GM18907 (cell line): Measurements from ENCODE around the gene GCG.

ENCODE experiments used
- ATAC-seq: cut with Tn5 transposase; IDR thresholded peaks from one replicate; pipeline ENCODE4 v1.9.1; 2021; ENCODE audit warnings: mild to moderate bottlenecking, moderate library complexity; ENCODE audit not compliant: unreplicated experiment

The GCG gene

GRCh38 chr2:162152147-162152546, at the start of gene GCG:
TSS of gene GCG (minus strand) at chr2:162152247. CDS start at chr2:162149178, 3,069 bp downstream.
- ATAC-seq = no peak

DNA sequence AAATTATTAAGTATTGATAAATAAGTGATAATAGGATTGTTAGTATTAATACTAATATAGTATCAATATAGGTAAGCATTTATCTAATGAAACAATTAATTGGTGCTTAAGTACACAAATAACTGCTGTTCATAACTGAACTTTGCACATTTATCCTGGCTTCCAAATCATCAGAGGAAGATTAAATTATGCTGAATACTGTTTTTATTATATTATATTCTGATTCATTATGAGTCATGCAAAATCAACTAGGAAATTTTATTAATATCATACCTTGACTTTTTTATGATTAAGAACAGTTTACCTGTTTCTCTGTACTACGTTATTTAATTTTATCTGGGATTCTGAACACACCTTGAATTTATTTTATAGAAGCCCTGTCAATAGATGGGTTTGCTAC, 48.6 kb upstream of the GCG start:
- ATAC-seq = no peak

- ATAC-seq = no peak
Observed at GRCh38 chr2:162199913-162200312, 47.9 kb upstream of the GCG start.

- ATAC-seq = no peak
Observed at GRCh38 chr2:162198239-162198638, 46.2 kb upstream of the GCG start.

GRCh38 chr2:162197069-162197825, 45.2 kb upstream of the GCG start:
- ATAC-seq = no peak

DNA sequence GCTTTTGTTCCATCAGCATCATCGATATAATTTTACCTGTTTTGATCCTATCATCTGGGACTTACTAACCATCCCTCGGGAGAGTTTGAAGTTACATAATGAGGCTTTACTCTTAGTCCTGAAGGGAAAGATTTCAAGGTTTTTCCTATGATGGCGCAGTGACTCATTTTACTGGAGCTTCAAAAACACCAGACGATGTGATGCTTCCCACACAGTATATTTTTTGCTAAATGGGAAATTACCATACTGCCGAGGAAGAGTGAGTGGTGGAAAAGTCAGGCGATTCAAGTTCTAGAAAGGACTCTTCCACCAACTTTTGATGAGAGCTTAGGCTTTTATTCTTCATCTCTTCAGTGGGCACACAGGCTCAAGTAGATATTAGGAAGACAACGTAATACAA, 44.6 kb upstream of the GCG start:
- ATAC-seq = no peak

- no peak for ATAC-seq
Observed at GRCh38 chr2:162188451-162188850, 36.4 kb upstream of the GCG start.

DNA sequence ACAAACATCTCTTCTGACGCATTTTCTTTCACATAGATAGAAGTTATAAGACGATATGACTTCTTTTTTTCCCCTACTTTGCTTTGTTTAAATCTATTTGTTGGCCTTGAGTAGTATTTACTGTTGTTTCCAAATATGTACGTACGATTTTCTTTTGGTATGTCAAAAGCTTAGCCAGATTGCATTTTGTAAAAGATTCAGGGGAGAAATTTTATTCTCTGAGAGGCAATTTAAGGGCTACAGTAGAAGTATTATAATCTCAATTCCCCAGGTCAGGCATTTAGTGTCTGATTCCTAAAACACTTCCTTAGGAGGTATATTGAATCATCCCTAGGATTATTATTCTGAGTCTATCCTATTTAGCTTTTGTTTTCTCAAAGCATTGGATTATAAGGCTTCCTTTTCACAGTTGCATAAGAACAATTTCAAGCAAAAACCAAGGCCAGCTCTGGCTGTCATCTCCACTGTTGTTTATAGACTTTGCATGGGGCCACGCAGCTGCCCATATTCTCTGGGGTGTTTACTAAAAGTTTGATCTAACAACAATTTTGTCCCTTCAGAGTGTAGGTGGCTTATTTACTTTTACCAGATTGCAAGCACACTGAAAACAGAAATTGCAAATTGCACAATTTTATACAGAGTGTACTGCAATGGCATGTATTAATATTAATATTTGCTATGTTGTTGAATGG, 33.6 kb upstream of the GCG start:
- no peak for ATAC-seq

- no peak for ATAC-seq
Observed at GRCh38 chr2:162184821-162185450, 32.9 kb upstream of the GCG start.

- no peak for ATAC-seq
Observed at GRCh38 chr2:162184359-162184758, 32.3 kb upstream of the GCG start.

DNA sequence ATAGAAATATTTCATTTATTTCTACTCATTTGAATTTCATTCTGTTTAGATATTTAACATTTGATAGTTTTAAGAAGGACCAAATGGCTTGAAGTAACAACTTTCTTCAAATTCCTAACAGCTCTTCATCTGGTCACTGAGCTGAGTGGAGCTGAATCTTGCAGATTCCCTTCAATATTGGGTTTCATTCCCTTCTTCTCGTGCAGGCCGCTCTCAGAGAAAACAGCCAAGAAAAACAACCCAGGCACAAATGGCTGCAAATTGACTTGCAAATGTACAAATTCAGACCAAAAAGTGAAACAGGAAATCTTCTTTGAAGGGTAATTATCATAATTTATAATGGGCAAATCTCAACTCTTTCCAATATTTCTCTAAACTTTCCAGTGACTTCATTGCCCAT, 30.3 kb upstream of the GCG start:
- ATAC-seq = no peak

DNA sequence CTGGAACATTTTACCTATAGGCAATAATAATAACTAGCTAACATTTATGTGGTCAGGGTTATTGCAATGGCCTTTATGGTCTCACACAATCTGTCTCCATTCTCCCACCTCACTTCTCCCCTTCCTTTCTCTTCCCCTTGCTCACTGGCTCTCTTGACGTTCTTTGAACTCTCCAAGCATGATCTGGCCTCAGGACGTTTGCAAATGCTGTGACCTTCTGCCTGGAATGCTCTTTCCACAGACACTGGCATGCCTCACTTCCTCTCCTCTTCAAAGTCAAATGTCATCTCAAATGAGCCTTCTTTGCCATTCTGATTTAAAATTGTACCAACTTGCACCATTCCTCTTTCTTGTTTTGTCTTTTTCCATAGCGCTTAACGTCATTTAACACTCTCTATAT, 25.3 kb upstream of the GCG start:
- no peak for ATAC-seq

GRCh38 chr2:162175714-162176113, 23.7 kb upstream of the GCG start:
- no peak for ATAC-seq

DNA sequence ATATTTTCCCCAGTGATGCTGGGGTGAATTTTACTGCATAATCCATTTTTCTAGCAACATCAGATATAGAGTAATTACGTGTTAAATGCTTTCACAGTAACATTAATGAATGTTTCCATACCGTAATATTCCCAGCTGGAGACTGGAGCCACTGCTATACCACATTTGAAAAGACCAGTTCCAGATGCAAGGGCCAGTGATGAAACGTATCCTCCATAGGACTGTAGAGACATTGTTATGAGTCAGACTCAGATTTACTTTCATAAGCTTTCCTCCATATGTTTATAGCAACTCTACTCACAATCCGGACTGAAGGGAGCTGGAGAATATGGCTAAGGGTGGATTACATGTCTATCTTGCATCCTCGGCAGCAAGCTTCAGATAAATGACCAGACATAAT, 22.7 kb upstream of the GCG start:
- no peak for ATAC-seq

- no peak for ATAC-seq
Observed at GRCh38 chr2:162172802-162173370, 20.8 kb upstream of the GCG start.

DNA sequence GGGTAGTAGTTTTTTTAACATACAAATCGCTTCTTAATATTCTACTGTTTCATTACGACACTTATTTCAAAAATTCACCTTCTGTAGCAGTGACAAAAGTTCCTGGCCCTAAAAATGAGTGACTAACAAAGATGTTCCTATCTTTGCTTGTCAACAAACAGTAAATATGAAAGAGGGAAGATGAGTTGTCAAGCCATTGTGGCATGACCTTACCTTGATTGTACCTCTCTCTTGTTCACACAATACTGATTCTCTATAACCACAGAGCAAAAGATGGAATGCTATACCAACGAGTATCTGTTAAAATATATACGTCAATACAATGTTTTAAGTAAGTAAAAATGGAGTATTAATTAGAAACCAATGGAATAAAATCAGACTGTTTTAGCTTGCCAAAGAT, 14.7 kb upstream of the GCG start:
- ATAC-seq = no peak

DNA sequence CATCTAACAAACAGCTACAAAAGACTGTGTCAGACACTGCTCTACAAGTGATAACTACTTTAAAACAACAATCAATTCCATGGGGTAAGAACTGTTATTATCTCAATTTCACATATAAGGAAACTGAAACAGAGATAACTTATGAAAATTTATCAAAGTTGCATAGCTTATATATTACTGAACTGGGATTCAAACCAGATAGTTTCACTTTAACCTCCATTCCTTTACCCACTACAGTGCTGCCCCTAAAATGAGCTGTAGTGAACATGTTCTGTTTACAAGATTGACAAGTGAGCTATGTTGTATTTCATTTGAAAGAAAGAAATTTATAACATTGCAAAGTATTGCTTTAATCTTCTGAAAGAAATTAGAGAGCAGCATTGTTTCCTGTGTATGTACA, 14.1 kb upstream of the GCG start:
- no peak for ATAC-seq

GRCh38 chr2:162164802-162165201, 12.8 kb upstream of the GCG start:
- no peak for ATAC-seq

DNA sequence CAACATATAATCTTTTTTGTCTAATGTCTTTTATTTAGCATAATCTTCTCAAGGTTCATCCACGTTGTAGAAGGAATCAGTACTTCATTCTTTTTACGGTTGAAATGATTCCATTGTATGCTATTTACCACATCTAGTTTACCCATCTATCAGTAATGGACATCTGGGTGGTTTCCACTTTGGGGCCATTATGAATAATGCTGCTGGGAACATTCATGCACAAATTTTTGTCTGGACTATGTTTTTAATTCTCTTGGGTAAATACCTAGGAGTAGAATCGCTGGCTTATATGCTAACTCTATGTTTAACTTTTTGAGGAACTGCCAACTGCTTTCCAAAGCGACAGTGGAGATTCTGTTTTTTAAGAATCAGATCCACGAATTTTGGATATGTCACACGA, 7.4 kb upstream of the GCG start:
- no peak for ATAC-seq

DNA sequence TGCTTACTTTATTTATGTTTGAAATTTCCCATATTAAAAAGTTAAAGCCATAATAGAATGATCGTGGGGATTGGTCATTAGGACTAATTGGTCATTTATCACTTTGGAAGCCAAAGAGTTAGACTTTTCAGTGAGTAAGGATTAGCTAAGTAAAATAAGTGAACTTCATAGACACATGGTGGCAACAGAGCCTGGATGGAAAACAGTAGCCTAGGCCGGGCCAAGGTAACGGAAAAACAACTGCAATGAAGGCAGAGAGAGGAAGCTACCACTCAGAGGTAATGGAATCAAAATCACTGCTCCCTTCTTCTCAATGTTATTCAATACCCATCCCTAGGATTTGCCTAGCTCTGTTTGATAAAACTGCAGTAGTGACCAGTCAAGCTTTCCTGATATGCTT, 4.1 kb upstream of the GCG start:
- no peak for ATAC-seq

DNA sequence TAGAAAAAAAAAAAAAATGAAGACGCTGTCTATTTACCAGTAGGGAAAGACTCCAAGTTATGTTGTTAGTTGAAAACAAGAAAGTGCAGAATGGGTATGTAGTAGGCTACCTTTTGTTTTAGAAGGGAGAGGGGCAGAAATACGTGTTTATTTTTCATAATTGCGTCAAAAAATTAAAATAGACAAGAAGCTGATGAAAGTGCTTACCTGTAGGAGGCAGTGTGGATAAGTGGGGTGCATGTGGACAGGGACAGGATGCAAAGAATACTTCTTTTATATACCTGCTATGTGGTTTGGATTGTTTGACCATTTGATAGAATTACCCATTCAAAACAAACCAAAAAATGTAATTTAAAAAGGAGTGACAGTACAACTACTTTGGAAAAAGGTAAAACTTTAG, 3.0 kb upstream of the GCG start:
- ATAC-seq = no peak
